GM04503 (cell line): ENCODE data around the gene ACTL6B.
"Not testable (repeated sequence)": the region's sequence is repeated elsewhere in the genome, so short reads cannot be mapped to it uniquely, and the experiment has no call there.

Experiments used
- DNase-seq: peaks from one replicate; pipeline ENCODE4 v3.0.0-alpha.2; 2012; ENCODE audit warnings: low read depth

ACTL6B gene

GRCh38 chr7:100671353-100672327 is 15.4 kb upstream of the ACTL6B start:
- DNase-seq: no peak

- DNase-seq: no peak
Measured at GRCh38 chr7:100670074-100670473, 13.8 kb upstream of the ACTL6B start.

GRCh38 chr7:100669106-100669505 is 12.9 kb upstream of the ACTL6B start:
- not testable (repeated sequence) for DNase-seq

GRCh38 chr7:100668069-100668449 is 11.8 kb upstream of the ACTL6B start:
- no peak for DNase-seq

GRCh38 chr7:100667331-100668068 is 11.3 kb upstream of the ACTL6B start:
- DNase-seq: no peak

GRCh38 chr7:100665168-100665726 is 9.0 kb upstream of the ACTL6B start:
- DNase-seq: no peak

- DNase-seq: not testable (repeated sequence)
Measured at GRCh38 chr7:100662194-100662776, 6.0 kb upstream of the ACTL6B start.

- DNase-seq: no peak
Measured at GRCh38 chr7:100654908-100655831, 1.1 kb downstream of the ACTL6B start.

- no peak for DNase-seq
Measured at GRCh38 chr7:100649826-100650565, 6.3 kb downstream of the ACTL6B start.

- no peak for DNase-seq
Measured at GRCh38 chr7:100642534-100642907, 13.7 kb downstream of the ACTL6B start.

GRCh38 chr7:100641860-100642533 is 14.3 kb downstream of the ACTL6B start:
- DNase-seq: no peak

GRCh38 chr7:100641463-100641859 is 14.8 kb downstream of the ACTL6B start, which contains the start of gene TFR2:
TSS of gene TFR2 (minus strand) at chr7:100641552. CDS start at chr7:100641509, 43 bp downstream.
- no peak for DNase-seq

- no peak for DNase-seq
Measured at GRCh38 chr7:100640517-100641440, 15.5 kb downstream of the ACTL6B start.

GRCh38 chr7:100639995-100640516 is 16.2 kb downstream of the ACTL6B start:
- no peak for DNase-seq

GRCh38 chr7:100632951-100633717 is 23.1 kb downstream of the ACTL6B start:
- DNase-seq: no peak

- DNase-seq: no peak
Measured at GRCh38 chr7:100630066-100630465, 26.2 kb downstream of the ACTL6B start.

- no peak for DNase-seq
Measured at GRCh38 chr7:100629117-100629716, 27.0 kb downstream of the ACTL6B start.
